Tibial artery (tissue), 4 donors: Measurements from ENCODE around the gene OTX1.
"Not testable (repeated sequence)": the region's sequence is repeated elsewhere in the genome, so short reads cannot be mapped to it uniquely, and the experiment has no call there.

Source experiments
- DNase-seq, 2 donors: peaks; one replicate each; pipeline ENCODE4 v3.0.0-alpha.2; 2019
- H3K27ac ChIP-seq, 2 donors: fragments of 200-600 bp; sonication (generic) in 1 of 2; 1 replicate in 1 of 2; 2 replicates in 1 of 2; pipeline ENCODE4 v1.5.1; 2018 to 2019; ENCODE audit warnings: mild to moderate bottlenecking in 1 of 2
- H3K27me3 ChIP-seq, 2 donors: fragments of 200-600 bp; sonication (generic) in 1 of 2; one replicate each; pipeline versions ENCODE4 v1.5.1 to v1.6.0; 2016 to 2019
- H3K36me3 ChIP-seq, 3 donors: fragments of 200-600 bp; sonication (generic) in 2 of 3; one replicate each; pipeline ENCODE4 v1.5.1; 2016 to 2019; ENCODE audit warnings: mild to moderate bottlenecking in 2 of 3
- H3K4me1 ChIP-seq, 4 donors: fragments of 200-600 bp; sonication (generic) in 2 of 4; 1 replicate in 3 of 4; 2 replicates in 1 of 4; pipeline ENCODE4 v1.5.1; 2016 to 2019
- H3K4me3 ChIP-seq, 2 donors: fragments of 200-600 bp; sonication (generic) in 1 of 2; 1 replicate in 1 of 2; 2 replicates in 1 of 2; pipeline ENCODE4 v1.5.1; 2018 to 2019; ENCODE audit warnings: mild to moderate bottlenecking in 2 of 2
- H3K9me3 ChIP-seq, 3 donors: fragments of 200-600 bp; sonication (generic) in 1 of 3; one replicate each; pipeline ENCODE4 v1.5.1; 2016 to 2019
- CTCF ChIP-seq, 2 experiments: fragments of 200-600 bp in 1 of 2; fragments of 450-650 bp in 1 of 2; IDR thresholded peaks; one replicate each; pipeline ENCODE4 v1.5.1; 2017 to 2019; ENCODE audit warnings: antibody characterized with exemption in 2 of 2, mild to moderate bottlenecking in 1 of 2, moderate library complexity in 1 of 2
- intact Hi-C: fragments of 100-400 bp; cut with DNase I; formaldehyde crosslinking; loops from one replicate; pipeline ENCODE4 v1.15.0; 2023; ENCODE audit warnings: low total_unique reads

OTX1 gene

DNA sequence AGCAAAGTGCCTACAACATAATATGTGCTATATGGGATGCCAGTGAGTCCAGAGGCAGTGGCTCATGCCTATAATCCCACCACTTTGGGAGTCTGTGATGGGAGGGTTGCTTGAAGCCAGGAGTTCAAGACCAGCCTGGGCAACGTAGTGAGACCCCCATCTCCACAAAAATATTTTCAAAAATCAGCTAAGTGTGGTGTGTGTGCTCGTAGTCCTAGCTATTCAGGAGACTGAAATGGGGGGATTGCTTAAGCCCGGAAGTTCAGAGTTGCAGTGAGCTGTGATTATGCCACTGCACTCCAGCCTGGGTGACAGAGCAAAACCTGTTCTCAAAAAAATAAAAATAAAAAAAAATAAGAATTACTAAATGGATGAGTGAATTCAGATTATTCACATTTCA lies 23.4 kb downstream of the OTX1 start:
- no peaks in the 10 kb centered on the region for H3K4me1 ChIP-seq
- no peaks in the 10 kb centered on the region for H3K9me3 ChIP-seq
- no peak for DNase-seq
- H3K4me3 ChIP-seq = no peak overlapping the region
- TF ChIP-seq CTCF (IDR thresholded peaks at IDR 0.05) = no peak
- no peaks in the 10 kb centered on the region for H3K36me3 ChIP-seq
- peaks cover 0 to 18% of the 10 kb centered on the region in 2 donors for H3K27me3 ChIP-seq
- no peak overlapping the region for H3K27ac ChIP-seq
- intact Hi-C loops = no loop called here

GRCh38 chr2:63074399-63074798 lies 23.8 kb downstream of the OTX1 start:
- not testable (repeated sequence) for DNase-seq

GRCh38 chr2:63078852-63079606 lies 28.4 kb downstream of the OTX1 start:
- Histone ChIP-seq H3K27ac (no peak overlapping the region), H3K4me3 (no peak overlapping the region), H3K36me3 (no peaks in the 10 kb centered on the region), H3K27me3 (peaks cover 0 to 5% of the 10 kb centered on the region in 2 donors), H3K4me1 (no peaks in the 10 kb centered on the region), H3K9me3 (no peaks in the 10 kb centered on the region)
- TF ChIP-seq CTCF (IDR thresholded peaks at IDR 0.05) = no peak
- no peak for DNase-seq
- intact Hi-C loops = no loop called here

More at GRCh38 chr2:63074399-63074798, 23.8 kb downstream of the OTX1 start:
- H3K9me3 ChIP-seq, intact Hi-C loops, H3K36me3 ChIP-seq, H3K4me1 ChIP-seq, H3K27ac ChIP-seq, H3K4me3 ChIP-seq: not testable (repeated sequence)
- peaks cover 0 to 16% of the 10 kb centered on the region in 2 donors for H3K27me3 ChIP-seq

GRCh38 chr2:63081404-63081803 lies 30.8 kb downstream of the OTX1 start:
- intact Hi-C loops = no loop called here
- Histone ChIP-seq H3K36me3 (no peaks in the 10 kb centered on the region), H3K4me3 (no peak overlapping the region), H3K4me1 (no peaks in the 10 kb centered on the region), H3K9me3 (no peaks in the 10 kb centered on the region), H3K27ac (no peak overlapping the region), H3K27me3 (peaks cover 0 to 5% of the 10 kb centered on the region in 2 donors)
- no peak for DNase-seq
- TF ChIP-seq CTCF (IDR thresholded peaks at IDR 0.05) = no peak

DNA sequence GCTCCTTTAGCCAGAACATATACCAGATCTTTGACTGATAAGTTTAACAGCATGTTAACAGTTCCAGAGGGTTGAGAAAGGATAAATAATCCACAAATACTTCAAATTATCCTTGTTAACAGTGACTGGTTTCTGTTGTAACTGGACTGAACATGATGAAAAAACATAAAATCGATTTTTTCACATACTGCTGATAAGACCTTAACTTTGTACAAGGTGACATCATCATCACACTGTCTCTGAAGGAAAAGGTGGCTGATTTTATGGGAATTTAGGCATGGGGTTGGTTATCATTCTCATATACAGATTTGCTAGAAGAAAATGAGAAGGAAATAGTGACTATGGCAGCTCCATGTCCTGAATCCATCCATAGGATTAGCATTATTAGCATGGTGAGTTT lies 36.1 kb downstream of the OTX1 start:
- intact Hi-C loops = no loop called here
- H3K9me3 ChIP-seq = no peaks in the 10 kb centered on the region
- H3K4me3 ChIP-seq = no peak overlapping the region
- no peaks in the 10 kb centered on the region for H3K36me3 ChIP-seq
- H3K27ac ChIP-seq = no peak overlapping the region
- no peaks in the 10 kb centered on the region for H3K4me1 ChIP-seq
- H3K27me3 ChIP-seq = no peaks in the 10 kb centered on the region
- DNase-seq = no peak
- no peak for TF ChIP-seq CTCF (IDR thresholded peaks at IDR 0.05)

DNA sequence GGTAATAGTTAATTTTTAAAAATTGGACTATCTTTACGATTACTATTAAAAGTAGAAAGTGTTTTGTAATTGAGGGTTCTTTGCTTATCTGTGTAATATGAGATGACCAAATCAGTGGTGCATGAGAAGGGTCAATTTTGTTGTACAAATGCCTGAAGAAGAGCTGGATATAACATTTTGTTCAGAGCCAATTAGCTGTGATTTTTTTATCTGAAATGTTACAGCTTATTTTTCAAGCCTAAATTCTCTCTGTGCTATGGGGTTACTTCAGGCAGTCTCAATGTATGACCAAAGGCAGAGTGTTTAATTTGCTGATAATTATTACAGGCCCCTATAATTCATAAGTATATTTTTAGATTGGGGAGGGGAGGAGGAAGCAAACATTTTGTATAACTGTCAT lies 41.8 kb downstream of the OTX1 start:
- intact Hi-C loops = no loop called here
- no peaks in the 10 kb centered on the region for H3K27me3 ChIP-seq
- H3K4me1 ChIP-seq = no peaks in the 10 kb centered on the region
- H3K4me3 ChIP-seq = no peak overlapping the region
- H3K27ac ChIP-seq = no peak overlapping the region
- no peak for DNase-seq
- no peaks in the 10 kb centered on the region for H3K36me3 ChIP-seq
- H3K9me3 ChIP-seq = no peaks in the 10 kb centered on the region
- TF ChIP-seq CTCF (IDR thresholded peaks at IDR 0.05) = no peak
